Epithelial cell of esophagus (primary cell): Measurements from ENCODE around the gene SUGCT.
A peak's percentile ranks its signal among the peaks of the same experiment; 100 is the strongest.
"Not testable (repeated sequence)": the region's sequence is repeated elsewhere in the genome, so short reads cannot be mapped to it uniquely, and the experiment has no call there.

Experiments
- DNase-seq: peaks from one replicate; pipeline ENCODE4 v3.0.0; 2010; ENCODE audit warnings: low read depth
- H3K4me3 ChIP-seq: 2 replicates; pipeline ENCODE4 v1.5.1; 2011; ENCODE audit warnings: mild to moderate bottlenecking, low read length, control low read depth
- TF ChIP-seq, protein P1 (sequence below): IDR thresholded peaks from 2 replicates; pipeline ENCODE4 v1.5.1; 2011; ENCODE audit warnings: low read depth, mild to moderate bottlenecking, low read length, control low read depth, inconsistent platforms; ENCODE audit not compliant: insufficient read depth; ENCODE audit errors: missing control alignments

SUGCT gene

GRCh38 chr7:40098810-40099209 is 36.0 kb upstream of the SUGCT start:
- TF ChIP-seq, protein P1, sequence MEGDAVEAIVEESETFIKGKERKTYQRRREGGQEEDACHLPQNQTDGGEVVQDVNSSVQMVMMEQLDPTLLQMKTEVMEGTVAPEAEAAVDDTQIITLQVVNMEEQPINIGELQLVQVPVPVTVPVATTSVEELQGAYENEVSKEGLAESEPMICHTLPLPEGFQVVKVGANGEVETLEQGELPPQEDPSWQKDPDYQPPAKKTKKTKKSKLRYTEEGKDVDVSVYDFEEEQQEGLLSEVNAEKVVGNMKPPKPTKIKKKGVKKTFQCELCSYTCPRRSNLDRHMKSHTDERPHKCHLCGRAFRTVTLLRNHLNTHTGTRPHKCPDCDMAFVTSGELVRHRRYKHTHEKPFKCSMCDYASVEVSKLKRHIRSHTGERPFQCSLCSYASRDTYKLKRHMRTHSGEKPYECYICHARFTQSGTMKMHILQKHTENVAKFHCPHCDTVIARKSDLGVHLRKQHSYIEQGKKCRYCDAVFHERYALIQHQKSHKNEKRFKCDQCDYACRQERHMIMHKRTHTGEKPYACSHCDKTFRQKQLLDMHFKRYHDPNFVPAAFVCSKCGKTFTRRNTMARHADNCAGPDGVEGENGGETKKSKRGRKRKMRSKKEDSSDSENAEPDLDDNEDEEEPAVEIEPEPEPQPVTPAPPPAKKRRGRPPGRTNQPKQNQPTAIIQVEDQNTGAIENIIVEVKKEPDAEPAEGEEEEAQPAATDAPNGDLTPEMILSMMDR, result no peak
- H3K4me3 ChIP-seq, result no peak overlapping the region
- DNase-seq, result no peak

DNA sequence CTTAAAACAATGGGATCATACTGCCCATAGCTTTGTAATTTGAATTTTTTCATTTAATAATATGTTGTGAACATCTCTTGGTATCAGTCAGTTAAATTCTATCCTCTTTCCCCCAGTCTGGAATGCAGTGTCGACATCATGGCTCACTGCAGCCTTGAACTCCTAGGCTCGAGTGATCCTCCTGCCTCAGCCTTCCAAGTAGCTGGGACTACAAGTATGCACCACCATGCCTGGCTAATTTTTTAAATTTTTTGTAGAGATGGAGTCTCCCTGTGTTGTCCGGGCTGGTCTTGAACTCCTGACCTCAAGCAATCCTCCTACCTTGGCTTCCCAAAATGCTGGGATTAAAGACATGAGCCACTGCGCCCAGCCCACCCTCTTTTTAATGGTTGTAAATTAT is 35.0 kb upstream of the SUGCT start:
- H3K4me3 ChIP-seq, result no peak overlapping the region
- no peak for DNase-seq
- TF ChIP-seq, protein P1, result no peak

GRCh38 chr7:40101201-40101600 is 33.6 kb upstream of the SUGCT start:
- no peak overlapping the region for H3K4me3 ChIP-seq
- DNase-seq, result no peak
- TF ChIP-seq, protein P1, result no peak

DNA sequence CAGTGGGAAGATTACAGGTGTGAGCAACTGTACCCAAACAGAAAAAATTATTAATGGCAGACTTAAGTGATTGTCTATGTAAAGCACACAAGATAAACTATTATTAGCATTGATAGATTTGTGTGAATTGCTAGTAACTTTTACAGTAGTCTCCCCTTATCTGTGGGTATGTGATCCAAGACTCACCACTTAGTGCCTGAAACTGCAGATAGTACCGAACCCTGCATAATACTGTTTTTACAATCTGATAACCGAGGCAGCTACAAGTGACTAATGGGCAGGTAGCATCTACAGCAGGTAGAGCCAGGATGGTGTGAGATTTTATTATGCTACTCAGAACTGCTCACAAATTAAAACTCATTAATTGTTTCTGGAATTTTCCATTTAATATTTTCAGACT is 31.9 kb upstream of the SUGCT start:
- no peak for DNase-seq
- H3K4me3 ChIP-seq, result no peak overlapping the region
- TF ChIP-seq, protein P1, result no peak

DNA sequence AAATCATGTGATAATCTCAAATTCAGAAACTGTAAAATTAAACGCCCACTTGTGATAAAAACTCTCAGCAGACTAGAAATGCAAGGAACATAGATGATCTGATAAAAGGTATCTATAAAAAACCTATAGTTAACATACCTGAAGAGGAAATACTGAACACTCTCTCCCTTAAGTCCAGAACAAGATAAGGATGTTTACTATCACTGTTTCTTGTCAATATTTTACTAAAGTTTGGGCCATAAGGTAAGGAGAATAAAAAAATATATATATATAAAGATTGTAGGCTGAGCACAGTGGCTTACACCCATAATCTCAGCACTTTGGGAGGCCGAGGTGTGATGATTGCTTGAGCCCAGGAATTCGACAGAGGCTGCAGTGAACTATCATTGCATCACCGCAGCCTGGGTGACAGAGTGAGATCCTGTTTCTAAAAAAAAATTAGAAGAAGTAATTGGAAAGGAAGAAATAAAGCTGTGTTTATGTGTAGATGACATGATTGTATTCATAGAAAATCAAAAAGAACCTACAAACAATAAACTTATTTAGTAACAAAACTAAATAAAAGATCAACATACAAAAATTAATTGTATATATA is 28.8 kb upstream of the SUGCT start:
- TF ChIP-seq, protein P1, result no peak

DNA sequence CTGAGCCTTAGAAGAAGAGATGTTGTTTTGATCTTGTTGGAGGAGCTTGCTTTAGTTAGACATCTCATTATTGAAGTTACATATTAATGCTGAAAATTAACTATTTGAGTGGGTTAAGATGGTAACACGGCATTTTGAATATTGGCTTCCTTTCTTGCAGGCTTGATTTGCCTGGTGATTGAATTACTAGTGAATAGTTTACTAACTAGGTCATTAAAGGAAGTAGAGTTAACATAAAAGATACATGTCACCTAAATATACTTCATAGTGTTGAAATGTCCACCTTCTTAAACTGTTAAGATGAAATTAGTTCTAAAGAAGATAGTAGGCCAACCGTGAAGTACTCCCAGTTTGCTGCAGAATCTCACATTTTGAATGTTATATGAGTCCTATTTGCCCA is 18.9 kb upstream of the SUGCT start:
- TF ChIP-seq, protein P1, result no peak
- DNase-seq, result no peak
- no peak overlapping the region for H3K4me3 ChIP-seq

More for the DNA sequence above, 28.8 kb upstream of the SUGCT start:
- no peak for DNase-seq
- H3K4me3 ChIP-seq, result no peak overlapping the region

DNA sequence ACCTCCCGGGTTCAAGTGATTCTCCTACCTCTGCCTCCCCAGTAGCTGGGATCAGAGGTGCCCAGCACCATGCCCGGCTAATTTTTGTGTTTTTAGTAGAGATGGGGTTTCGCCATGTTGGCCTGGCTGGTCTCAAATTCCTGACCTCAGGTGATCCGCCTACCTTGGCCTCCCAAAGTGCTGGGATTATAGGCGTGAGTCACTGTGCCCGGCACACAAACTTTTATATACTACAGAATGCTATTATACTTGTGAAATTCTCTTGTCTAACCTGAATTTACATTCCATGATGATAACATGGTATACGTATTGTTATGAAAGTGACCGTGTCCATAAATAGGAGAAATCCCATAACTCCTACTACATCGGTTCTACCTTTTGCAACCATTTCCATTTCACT is 17.6 kb upstream of the SUGCT start:
- peak; percentile 73 for DNase-seq
- not testable (repeated sequence) for H3K4me3 ChIP-seq

- H3K4me3 ChIP-seq, DNase-seq: not testable (repeated sequence)
These were observed 16.6 kb upstream of the SUGCT start for GRCh38 chr7:40118201-40118600.
